HG02763 (cell line): ENCODE data around the gene ZNF736.
"Not testable (repeated sequence)": the region's sequence is repeated elsewhere in the genome, so short reads cannot be mapped to it uniquely, and the experiment has no call there.

Experiments used
- ATAC-seq: cut with Tn5 transposase; IDR thresholded peaks from one replicate; pipeline ENCODE4 v1.9.1; 2021; ENCODE audit warnings: mild to moderate bottlenecking, moderate library complexity; ENCODE audit not compliant: unreplicated experiment

Gene ZNF736

GRCh38 chr7:64313740-64314491 lies at the start of gene ZNF736:
TSS of gene ZNF736 (plus strand) at chr7:64313961. CDS start at chr7:64314151, 190 bp downstream.
- ATAC-seq, result peak; percentile 100

GRCh38 chr7:64266341-64266919 lies 47.3 kb upstream of the ZNF736 start:
- ATAC-seq, result no peak

GRCh38 chr7:64277630-64278029 lies 36.1 kb upstream of the ZNF736 start:
- no peak for ATAC-seq

GRCh38 chr7:64294701-64295420 lies 18.9 kb upstream of the ZNF736 start:
- no peak for ATAC-seq

GRCh38 chr7:64297418-64297817 lies 16.3 kb upstream of the ZNF736 start:
- ATAC-seq, result not testable (repeated sequence)

GRCh38 chr7:64300641-64301405 lies 12.9 kb upstream of the ZNF736 start:
- ATAC-seq, result no peak

- ATAC-seq, result peak; percentile 100
These were observed 6.3 kb upstream of the ZNF736 start for GRCh38 chr7:64307254-64308015.

- no peak for ATAC-seq
These were observed 5.8 kb upstream of the ZNF736 start for GRCh38 chr7:64308016-64308270.

GRCh38 chr7:64310426-64310825 lies 3.3 kb upstream of the ZNF736 start:
- ATAC-seq, result no peak

GRCh38 chr7:64312826-64313225 lies 935 bp upstream of the ZNF736 start:
- ATAC-seq, result no peak

GRCh38 chr7:64314566-64314965 lies 805 bp downstream of the ZNF736 start:
- ATAC-seq, result no peak

GRCh38 chr7:64316031-64316742 lies 2.4 kb downstream of the ZNF736 start:
- ATAC-seq, result not testable (repeated sequence)

GRCh38 chr7:64320547-64321513 lies 7.1 kb downstream of the ZNF736 start:
- ATAC-seq, result peak; percentile 56

- ATAC-seq, result not testable (repeated sequence)
These were observed 10.4 kb downstream of the ZNF736 start for GRCh38 chr7:64324166-64324565.

GRCh38 chr7:64348713-64349210 lies 35.0 kb downstream of the ZNF736 start:
- not testable (repeated sequence) for ATAC-seq

- no peak for ATAC-seq
These were observed 45.8 kb downstream of the ZNF736 start for GRCh38 chr7:64359543-64359942.

GRCh38 chr7:64371116-64371515 lies 57.4 kb downstream of the ZNF736 start:
- ATAC-seq, result no peak

- ATAC-seq, result no peak
These were observed 59.3 kb downstream of the ZNF736 start for GRCh38 chr7:64373017-64373416.

- no peak for ATAC-seq
These were observed 86.6 kb downstream of the ZNF736 start for GRCh38 chr7:64400401-64400800.
